Measurements from ENCODE around the gene PHLDB1. TPM values are rescaled to one million over a fixed set of nuclear protein-coding genes. Genes with fewer than 3 reads are reported as not detected.
"Not testable (repeated sequence)": the region's sequence is repeated elsewhere in the genome, so short reads cannot be mapped to it uniquely, and the experiment has no call there.

The PHLDB1 gene
- total RNA-seq, 1 experiment from 2014 or later, result 36.2 TPM

- Mint-ChIP-seq H3K27ac (ENCODE audit: low read depth, unreplicated experiment) (no peak overlapping the region), H3K27me3 (ENCODE audit: insufficient read depth, unreplicated experiment) (no peaks in the 10 kb centered on the region), H3K4me1 (ENCODE audit: insufficient read depth, unreplicated experiment) (peaks cover 7% of the 10 kb centered on the region), H3K36me3 (ENCODE audit: insufficient read depth, unreplicated experiment) (no peaks in the 10 kb centered on the region), H3K4me3 (ENCODE audit: unreplicated experiment) (no peak overlapping the region), H3K9me3 (ENCODE audit: unreplicated experiment) (no peaks in the 10 kb centered on the region)
- BruUV-seq (replicated peaks), result no TSS peak
- intact Hi-C loops (cut with micrococcal nuclease), result no loop called here
- POLR2A ChIA-PET, result interaction anchor here (0.6 to 1.0 kb wide), 2 partner anchors 27 to 283 kb away, joined by 3 to 5 read pairs; no protein-coding TSS in a partner anchor
- CTCF ChIA-PET, result interaction anchor here (0.7 kb wide), 1 partner anchor 9 kb away, joined by 3 read pairs; no protein-coding TSS in a partner anchor
- no peak for TF ChIP-seq CTCF (IDR thresholded peaks at IDR 0.05; ENCODE audit: unreplicated experiment)
- DNase-seq (ENCODE audit: unreplicated experiment), result no peak
Measured at GRCh38 chr11:118684187-118684586, 76.8 kb downstream of the PHLDB1 start.

DNA sequence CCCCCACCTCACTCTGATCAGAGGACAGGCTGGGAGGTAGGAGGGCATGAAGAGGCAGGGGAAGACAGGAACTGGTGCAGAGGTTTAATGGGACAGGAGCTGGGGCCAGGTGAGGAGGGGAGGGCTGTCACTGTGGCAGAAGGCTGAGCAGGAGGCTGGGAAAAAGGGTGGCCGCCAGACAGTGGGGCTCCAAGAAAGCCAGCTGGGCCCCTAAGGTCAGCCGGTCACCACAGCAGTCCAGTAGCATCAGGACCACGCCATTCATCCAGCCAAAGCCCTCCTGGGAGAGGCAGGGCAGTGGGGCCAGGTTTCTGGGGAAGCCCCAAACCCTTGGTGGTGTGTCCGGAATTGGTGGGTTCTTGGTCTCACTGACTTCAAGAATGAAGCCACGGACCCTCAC, 80.5 kb downstream of the PHLDB1 start:
- intact Hi-C loops (cut with micrococcal nuclease), result no loop called here
- H3K36me3 Mint-ChIP-seq (ENCODE audit: insufficient read depth, unreplicated experiment), result no peaks in the 10 kb centered on the region
- H3K4me3 Mint-ChIP-seq (ENCODE audit: unreplicated experiment), result no peak overlapping the region
- no peak for DNase-seq (ENCODE audit: unreplicated experiment)
- H3K9me3 Mint-ChIP-seq (ENCODE audit: unreplicated experiment), result no peaks in the 10 kb centered on the region
- BruUV-seq (replicated peaks), result no TSS peak
- no peak for TF ChIP-seq CTCF (IDR thresholded peaks at IDR 0.05; ENCODE audit: unreplicated experiment)
- ChIA-PET CTCF (interaction anchor here (0.6 to 6.9 kb wide), 10 partner anchors 12 to 270 kb away, joined by 3 to 58 read pairs (median 4); partner anchors contain the start of genes BCL9L and DDX6), POLR2A (interaction anchor here (0.7 to 5.2 kb wide), 4 partner anchors 77 to 240 kb away, joined by 3 to 98 read pairs (median 3); partner anchors contain the start of gene DDX6)
- H3K27me3 Mint-ChIP-seq (ENCODE audit: insufficient read depth, unreplicated experiment), result no peaks in the 10 kb centered on the region
- H3K27ac Mint-ChIP-seq (ENCODE audit: low read depth, unreplicated experiment), result no peak overlapping the region
- H3K4me1 Mint-ChIP-seq (ENCODE audit: insufficient read depth, unreplicated experiment), result peaks cover 19% of the 10 kb centered on the region

- POLR2A ChIA-PET, result interaction anchor here (0.7 to 5.2 kb wide), 4 partner anchors 65 to 239 kb away, joined by 3 to 98 read pairs (median 4); partner anchors contain the start of gene DDX6
- peaks cover 23% of the 10 kb centered on the region for H3K4me1 Mint-ChIP-seq (ENCODE audit: insufficient read depth, unreplicated experiment)
- H3K27me3 Mint-ChIP-seq (ENCODE audit: insufficient read depth, unreplicated experiment); H3K4me3 Mint-ChIP-seq (ENCODE audit: unreplicated experiment); DNase-seq (ENCODE audit: unreplicated experiment); H3K36me3 Mint-ChIP-seq (ENCODE audit: insufficient read depth, unreplicated experiment); H3K27ac Mint-ChIP-seq (ENCODE audit: low read depth, unreplicated experiment); H3K9me3 Mint-ChIP-seq (ENCODE audit: unreplicated experiment); intact Hi-C loops (cut with micrococcal nuclease); BruUV-seq (replicated peaks): not testable (repeated sequence)
- CTCF ChIA-PET, result interaction anchor here (0.6 to 6.9 kb wide), 17 partner anchors 11 to 648 kb away, joined by 3 to 58 read pairs (median 3); partner anchors contain the start of genes BCL9L and DDX6
Measured at GRCh38 chr11:118688339-118688738, 80.9 kb downstream of the PHLDB1 start.

DNA sequence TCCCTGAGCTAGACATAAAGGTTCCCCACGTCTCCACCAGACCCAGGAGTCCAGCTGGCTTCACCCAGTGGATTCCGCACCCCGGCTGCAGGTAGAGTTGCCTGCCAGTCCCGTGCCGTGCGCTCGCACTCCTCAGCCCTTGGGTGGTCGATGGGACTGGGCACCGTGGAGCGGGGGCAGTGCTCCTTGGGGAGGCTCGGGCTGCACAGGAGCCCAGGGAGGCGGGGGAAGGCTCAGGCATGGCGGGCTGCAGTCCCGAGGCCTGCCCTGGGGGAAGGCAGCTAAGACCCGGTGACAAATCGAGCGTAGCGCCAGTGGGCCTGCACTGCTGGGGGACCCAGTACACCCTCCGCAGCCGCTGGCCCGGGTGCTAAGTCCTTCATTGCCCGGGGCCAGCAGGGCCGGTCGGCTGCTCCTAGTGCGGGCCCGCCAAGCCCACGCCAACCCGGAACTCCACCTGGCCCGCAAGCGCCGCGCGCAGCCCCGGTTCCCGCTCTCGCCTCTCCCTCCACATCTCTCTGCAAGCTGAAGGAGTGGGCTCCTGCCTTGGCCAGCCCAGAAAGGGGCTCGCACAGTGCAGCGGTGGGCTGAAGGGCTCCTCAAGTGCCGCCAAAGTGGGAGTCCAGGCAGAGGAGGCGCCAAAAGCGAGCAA, 81.6 kb downstream of the PHLDB1 start:
- Mint-ChIP-seq H3K27ac (ENCODE audit: low read depth, unreplicated experiment) (no peak overlapping the region), H3K36me3 (ENCODE audit: insufficient read depth, unreplicated experiment) (no peaks in the 10 kb centered on the region), H3K9me3 (ENCODE audit: unreplicated experiment) (no peaks in the 10 kb centered on the region), H3K27me3 (ENCODE audit: insufficient read depth, unreplicated experiment) (no peaks in the 10 kb centered on the region), H3K4me1 (ENCODE audit: insufficient read depth, unreplicated experiment) (peaks cover 23% of the 10 kb centered on the region), H3K4me3 (ENCODE audit: unreplicated experiment) (no peak overlapping the region)
- CTCF ChIA-PET, result interaction anchor here (0.6 to 6.9 kb wide), 41 partner anchors 8 to 647 kb away, joined by 3 to 58 read pairs (median 4); partner anchors contain the start of genes BCL9L and DDX6
- BruUV-seq (replicated peaks), result no TSS peak
- DNase-seq (ENCODE audit: unreplicated experiment), result no peak
- POLR2A ChIA-PET, result interaction anchor here (0.5 to 5.2 kb wide), 9 partner anchors 18 to 239 kb away, joined by 3 to 98 read pairs (median 4); partner anchors contain the start of gene DDX6
- intact Hi-C loops (cut with micrococcal nuclease), result no loop called here
- TF ChIP-seq CTCF (IDR thresholded peaks at IDR 0.05; ENCODE audit: unreplicated experiment), result no peak

All from MCF 10A (cell line).